Measurements from ENCODE around the gene PLK3. TPM values are rescaled to one million over a fixed set of nuclear protein-coding genes. Genes with fewer than 3 reads are reported as not detected.

PLK3 gene
- total and polyA plus RNA-seq, 9 of the 15 experiments (the other 6 are each of a cell fraction or from before 2014, with no cell fraction given) = 0.52 to 22.7 (median 11.0) TPM

GRCh38 chr1:44826375-44827196, 26.4 kb downstream of the PLK3 start:
- Histone ChIP-seq H3K9me3 (replicated peaks; ENCODE audit: control insufficient read depth, insufficient read depth, low read depth, low read length) (no peaks in the 10 kb centered on the region), H3K36me3 (ENCODE audit: control insufficient read depth, insufficient read depth, low read length) (no peaks in the 10 kb centered on the region), H3K9ac (ENCODE audit: insufficient read depth in 1 of 2, low read depth in 2 of 2, low read length in 2 of 2) (peak overlapping the region; percentile 4 to 85; a peak in 3 of 4 replicates), H3K4me1 (replicated peaks in 1 of 2; ENCODE audit: control insufficient read depth in 2 of 2, insufficient read depth in 2 of 2, low read length in 2 of 2) (peaks cover 21 to 64% of the 10 kb centered on the region in 2 experiments), H3K27me3 (ENCODE audit: control insufficient read depth in 2 of 2, insufficient read depth in 2 of 2, low read length in 2 of 2) (no peaks in the 10 kb centered on the region), H3K79me2 (ENCODE audit: control insufficient read depth, insufficient read depth, low read length) (no peaks in the 10 kb centered on the region), H3K9me1 (ENCODE audit: control insufficient read depth, insufficient read depth, low read length) (no peaks in the 10 kb centered on the region), H3K27ac (ENCODE audit: extremely low read depth, low read depth, low read length) (no peak overlapping the region), H2AFZ (ENCODE audit: low read depth, low read length) (peak overlapping the region; percentile 88), H3K4me2 (ENCODE audit: insufficient read depth, low read length) (peak overlapping the region; percentile 0; the same call in 1 of the 2 replicates), H3K4me3 (no peak overlapping the region), H4K20me1 (replicated peaks; ENCODE audit: control insufficient read depth, insufficient read depth, low read length) (no peaks in the 10 kb centered on the region)
- FAIRE-seq (no peak), ATAC-seq (peak; percentile 38), DNase-seq (ENCODE audit: extremely low read depth in 1 of 4, low spot score in 3 of 4) (peak; percentile 38 to 59 (median 50))
- ChIA-PET CTCF (ENCODE audit: low intra/inter-chr PET ratio) (no interaction called here), POLR2A (interaction anchor here (0.6 to 11.1 kb wide), 12 partner anchors 7 to 514 kb away, joined by 3 to 217 read pairs (median 4); partner anchors contain the start of genes BTBD19, MUTYH and TOE1)
- no TSS peak for BruUV-seq (replicated peaks)
- in situ Hi-C loops (cut with MboI) (no loop called here), intact Hi-C loops (cut with micrococcal nuclease) (no loop called here)
- WGBS (ENCODE audit: insufficient coverage, low coverage, missing lambda C conversion rate) = 25% methylated on average over 22 of the region's 24 CpGs
- TF ChIP-seq ZBTB40 (IDR thresholded peaks at IDR 0.05) (no peak), ZBTB40 (CRISPR knock-in tag; IDR thresholded peaks at IDR 0.05) (no peak), EHMT2 (IDR thresholded peaks at IDR 0.05) (no peak)
- TF ChIP-seq, protein P1, sequence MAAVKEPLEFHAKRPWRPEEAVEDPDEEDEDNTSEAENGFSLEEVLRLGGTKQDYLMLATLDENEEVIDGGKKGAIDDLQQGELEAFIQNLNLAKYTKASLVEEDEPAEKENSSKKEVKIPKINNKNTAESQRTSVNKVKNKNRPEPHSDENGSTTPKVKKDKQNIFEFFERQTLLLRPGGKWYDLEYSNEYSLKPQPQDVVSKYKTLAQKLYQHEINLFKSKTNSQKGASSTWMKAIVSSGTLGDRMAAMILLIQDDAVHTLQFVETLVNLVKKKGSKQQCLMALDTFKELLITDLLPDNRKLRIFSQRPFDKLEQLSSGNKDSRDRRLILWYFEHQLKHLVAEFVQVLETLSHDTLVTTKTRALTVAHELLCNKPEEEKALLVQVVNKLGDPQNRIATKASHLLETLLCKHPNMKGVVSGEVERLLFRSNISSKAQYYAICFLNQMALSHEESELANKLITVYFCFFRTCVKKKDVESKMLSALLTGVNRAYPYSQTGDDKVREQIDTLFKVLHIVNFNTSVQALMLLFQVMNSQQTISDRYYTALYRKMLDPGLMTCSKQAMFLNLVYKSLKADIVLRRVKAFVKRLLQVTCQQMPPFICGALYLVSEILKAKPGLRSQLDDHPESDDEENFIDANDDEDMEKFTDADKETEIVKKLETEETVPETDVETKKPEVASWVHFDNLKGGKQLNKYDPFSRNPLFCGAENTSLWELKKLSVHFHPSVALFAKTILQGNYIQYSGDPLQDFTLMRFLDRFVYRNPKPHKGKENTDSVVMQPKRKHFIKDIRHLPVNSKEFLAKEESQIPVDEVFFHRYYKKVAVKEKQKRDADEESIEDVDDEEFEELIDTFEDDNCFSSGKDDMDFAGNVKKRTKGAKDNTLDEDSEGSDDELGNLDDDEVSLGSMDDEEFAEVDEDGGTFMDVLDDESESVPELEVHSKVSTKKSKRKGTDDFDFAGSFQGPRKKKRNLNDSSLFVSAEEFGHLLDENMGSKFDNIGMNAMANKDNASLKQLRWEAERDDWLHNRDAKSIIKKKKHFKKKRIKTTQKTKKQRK (IDR thresholded peaks at IDR 0.05; ENCODE audit: borderline replicate concordance, low read depth, low read length) = no peak
- TF ChIP-seq, protein P2, sequence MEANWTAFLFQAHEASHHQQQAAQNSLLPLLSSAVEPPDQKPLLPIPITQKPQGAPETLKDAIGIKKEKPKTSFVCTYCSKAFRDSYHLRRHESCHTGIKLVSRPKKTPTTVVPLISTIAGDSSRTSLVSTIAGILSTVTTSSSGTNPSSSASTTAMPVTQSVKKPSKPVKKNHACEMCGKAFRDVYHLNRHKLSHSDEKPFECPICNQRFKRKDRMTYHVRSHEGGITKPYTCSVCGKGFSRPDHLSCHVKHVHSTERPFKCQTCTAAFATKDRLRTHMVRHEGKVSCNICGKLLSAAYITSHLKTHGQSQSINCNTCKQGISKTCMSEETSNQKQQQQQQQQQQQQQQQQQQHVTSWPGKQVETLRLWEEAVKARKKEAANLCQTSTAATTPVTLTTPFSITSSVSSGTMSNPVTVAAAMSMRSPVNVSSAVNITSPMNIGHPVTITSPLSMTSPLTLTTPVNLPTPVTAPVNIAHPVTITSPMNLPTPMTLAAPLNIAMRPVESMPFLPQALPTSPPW (CRISPR knock-in tag; IDR thresholded peaks at IDR 0.05) = peak; percentile 60
